Hepatocyte (in vitro differentiated cells): ENCODE data around the gene BOD1.

Experiments
- EZH2 ChIP-seq: fragments of 200-600 bp; sonication (generic); IDR thresholded peaks from 2 replicates; pipeline ENCODE4 v1.6.1; 2016; ENCODE audit warnings: antibody characterized with exemption, mild to moderate bottlenecking, borderline replicate concordance
- EZH2phosphoT487 ChIP-seq: fragments of 200-600 bp; sonication (generic); IDR thresholded peaks from one replicate; pipeline ENCODE4 v1.6.1; 2018; ENCODE audit warnings: antibody characterized with exemption, mild to moderate bottlenecking, low read depth, moderate library complexity; ENCODE audit not compliant: unreplicated experiment, severe bottlenecking
- TF ChIP-seq, protein P1 (sequence below): fragments of 200-600 bp; sonication (generic); IDR thresholded peaks from 2 replicates; pipeline ENCODE4 v1.5.1; 2016; ENCODE audit warnings: antibody characterized with exemption, mild to moderate bottlenecking; ENCODE audit not compliant: poor library complexity

DNA sequence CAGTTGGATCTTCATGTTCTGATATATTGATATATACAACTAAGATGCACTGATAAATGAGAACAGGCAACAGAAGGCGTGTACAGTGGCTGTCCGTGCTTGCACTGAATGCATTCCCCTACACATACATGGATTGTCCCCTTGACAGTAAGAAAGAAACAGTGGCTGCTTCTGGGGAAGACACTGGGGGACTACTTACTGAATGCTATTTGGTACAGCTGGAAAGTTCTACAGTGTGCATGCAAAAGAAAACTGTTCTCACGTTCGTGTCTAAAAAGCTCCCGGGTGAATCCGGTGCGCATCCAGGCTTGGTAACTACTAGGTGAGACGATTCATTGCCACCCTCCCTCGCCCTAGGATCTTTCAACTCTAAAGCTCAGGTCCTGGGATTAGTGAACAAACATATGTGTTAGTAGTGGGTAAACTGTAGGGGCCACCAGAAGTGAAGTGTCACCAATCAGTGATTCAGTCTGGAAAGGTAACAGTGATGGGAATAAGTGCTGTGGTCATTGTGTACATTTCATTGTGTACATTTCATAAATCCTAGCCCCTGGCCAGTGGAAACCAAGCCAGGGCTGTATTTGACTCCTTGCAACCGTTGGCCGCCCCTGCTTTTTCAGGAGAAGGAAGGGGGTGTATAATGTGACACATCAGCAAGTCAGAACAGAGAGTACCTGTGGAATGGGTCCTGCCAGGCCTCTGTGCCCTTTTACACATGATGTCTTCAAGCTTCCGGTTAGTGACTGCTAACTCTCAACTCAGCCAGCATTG, 46.3 kb upstream of the BOD1 start:
- TF ChIP-seq EZH2 (no peak), EZH2phosphoT487 (no peak)
- TF ChIP-seq, protein P1, sequence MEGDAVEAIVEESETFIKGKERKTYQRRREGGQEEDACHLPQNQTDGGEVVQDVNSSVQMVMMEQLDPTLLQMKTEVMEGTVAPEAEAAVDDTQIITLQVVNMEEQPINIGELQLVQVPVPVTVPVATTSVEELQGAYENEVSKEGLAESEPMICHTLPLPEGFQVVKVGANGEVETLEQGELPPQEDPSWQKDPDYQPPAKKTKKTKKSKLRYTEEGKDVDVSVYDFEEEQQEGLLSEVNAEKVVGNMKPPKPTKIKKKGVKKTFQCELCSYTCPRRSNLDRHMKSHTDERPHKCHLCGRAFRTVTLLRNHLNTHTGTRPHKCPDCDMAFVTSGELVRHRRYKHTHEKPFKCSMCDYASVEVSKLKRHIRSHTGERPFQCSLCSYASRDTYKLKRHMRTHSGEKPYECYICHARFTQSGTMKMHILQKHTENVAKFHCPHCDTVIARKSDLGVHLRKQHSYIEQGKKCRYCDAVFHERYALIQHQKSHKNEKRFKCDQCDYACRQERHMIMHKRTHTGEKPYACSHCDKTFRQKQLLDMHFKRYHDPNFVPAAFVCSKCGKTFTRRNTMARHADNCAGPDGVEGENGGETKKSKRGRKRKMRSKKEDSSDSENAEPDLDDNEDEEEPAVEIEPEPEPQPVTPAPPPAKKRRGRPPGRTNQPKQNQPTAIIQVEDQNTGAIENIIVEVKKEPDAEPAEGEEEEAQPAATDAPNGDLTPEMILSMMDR, result no peak
